ENCODE data around the gene OR2A5. TPM values are rescaled to one million over a fixed set of nuclear protein-coding genes. Genes with fewer than 3 reads are reported as not detected.

The OR2A5 gene
- total RNA-seq, 5 donors from 2014 or later (not counting 1 experiment from before 2014, with no cell fraction given) = not detected

DNA sequence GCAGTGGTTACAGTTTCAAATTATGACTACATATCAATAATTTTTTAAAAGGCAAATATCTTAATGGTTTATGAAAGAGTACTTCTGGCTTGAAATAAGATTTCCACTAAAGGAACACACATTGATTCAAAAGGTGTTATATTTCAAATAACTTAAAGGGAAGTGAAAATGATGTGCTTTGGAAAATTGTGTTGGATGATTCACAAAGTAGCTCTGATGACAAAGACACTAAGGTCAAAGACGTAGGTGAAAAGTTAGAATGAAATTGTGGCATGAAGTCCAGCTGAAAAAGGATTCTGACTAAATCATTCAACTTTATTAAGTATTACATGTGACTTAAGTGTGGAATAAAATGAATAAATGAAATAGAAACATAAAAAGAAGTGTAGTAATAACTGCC is 20.8 kb upstream of the OR2A5 start:
- H3K9me3 Mint-ChIP-seq = no peaks in the 10 kb centered on the region
- no peaks in the 10 kb centered on the region for H3K36me3 ChIP-seq (ENCODE audit: control insufficient read depth in 2 of 2, extremely low read depth in 1 of 2, insufficient read depth in 1 of 2, low read length in 1 of 2)
- H3K36me3 Mint-ChIP-seq = no peaks in the 10 kb centered on the region
- H3K4me3 ChIP-seq (ENCODE audit: control insufficient read depth in 1 of 2, extremely low read depth in 1 of 2, low read length in 1 of 2) = no peak overlapping the region
- peaks cover 12% of the 10 kb centered on the region in 2 donors for H3K27me3 Mint-ChIP-seq
- peaks cover 0 to 3% of the 10 kb centered on the region in 2 experiments for H3K27me3 ChIP-seq (replicated peaks in 1 of 2; ENCODE audit: control insufficient read depth in 2 of 2, extremely low read depth in 1 of 2, insufficient read depth in 2 of 2, low read length in 1 of 2)
- ATAC-seq (replicated peaks in 1 of 4) (no peak), DNase-seq (no peak)
- no peaks in the 10 kb centered on the region for H3K4me1 ChIP-seq (ENCODE audit: control insufficient read depth in 1 of 2, extremely low read depth in 1 of 2, insufficient read depth in 2 of 2, low read length in 2 of 2)
- CTCF ChIA-PET = no interaction called here
- WGBS (ENCODE audit: insufficient coverage) = no CpG with 5 or more reads among the region's 1 CpG
- H3K9me3 ChIP-seq = no peaks in the 10 kb centered on the region
- no peak overlapping the region for H3K27ac Mint-ChIP-seq
- H3K4me3 Mint-ChIP-seq = no peak overlapping the region
- H3K4me1 Mint-ChIP-seq = no peaks in the 10 kb centered on the region
- H3K27ac ChIP-seq (ENCODE audit: low read length) = no peak overlapping the region
- POLR2A ChIA-PET = no interaction called here

DNA sequence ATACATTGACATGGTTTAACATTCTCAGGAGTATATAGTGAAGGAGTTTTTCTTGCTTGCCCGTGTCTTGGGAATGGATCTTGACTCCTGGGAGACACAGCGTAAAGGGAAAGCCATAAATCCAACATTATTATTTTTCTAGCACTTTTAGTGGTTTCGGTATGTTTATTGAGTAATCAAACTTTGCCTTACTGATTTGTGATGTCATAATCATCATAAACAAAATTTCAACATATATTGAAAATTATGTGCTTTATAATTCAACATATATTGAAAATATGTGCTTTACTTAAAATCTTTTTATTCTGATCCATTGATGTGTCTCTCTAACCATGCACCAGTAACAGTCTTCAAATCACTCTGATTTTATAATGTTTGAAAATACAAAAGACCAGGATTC is 20.2 kb upstream of the OR2A5 start:
- DNase-seq = no peak
- Histone ChIP-seq H3K36me3 (ENCODE audit: control insufficient read depth in 2 of 2, extremely low read depth in 1 of 2, insufficient read depth in 1 of 2, low read length in 1 of 2) (no peaks in the 10 kb centered on the region), H3K27me3 (replicated peaks in 1 of 2; ENCODE audit: control insufficient read depth in 2 of 2, extremely low read depth in 1 of 2, insufficient read depth in 2 of 2, low read length in 1 of 2) (peaks cover 0 to 3% of the 10 kb centered on the region in 2 experiments), H3K4me3 (ENCODE audit: control insufficient read depth in 1 of 2, extremely low read depth in 1 of 2, low read length in 1 of 2) (no peak overlapping the region), H3K27ac (ENCODE audit: low read length) (no peak overlapping the region), H3K4me1 (ENCODE audit: control insufficient read depth in 1 of 2, extremely low read depth in 1 of 2, insufficient read depth in 2 of 2, low read length in 2 of 2) (no peaks in the 10 kb centered on the region), H3K9me3 (no peaks in the 10 kb centered on the region)
- ATAC-seq (replicated peaks in 1 of 4) = no peak
- Mint-ChIP-seq H3K9me3 (no peaks in the 10 kb centered on the region), H3K27ac (no peak overlapping the region), H3K4me1 (no peaks in the 10 kb centered on the region), H3K27me3 (peaks cover 14 to 15% of the 10 kb centered on the region in 2 donors), H3K4me3 (no peak overlapping the region), H3K36me3 (no peaks in the 10 kb centered on the region)
- ChIA-PET POLR2A (no interaction called here), CTCF (no interaction called here)
- WGBS (ENCODE audit: insufficient coverage) = no CpG with 5 or more reads among the region's 3 CpGs

DNA sequence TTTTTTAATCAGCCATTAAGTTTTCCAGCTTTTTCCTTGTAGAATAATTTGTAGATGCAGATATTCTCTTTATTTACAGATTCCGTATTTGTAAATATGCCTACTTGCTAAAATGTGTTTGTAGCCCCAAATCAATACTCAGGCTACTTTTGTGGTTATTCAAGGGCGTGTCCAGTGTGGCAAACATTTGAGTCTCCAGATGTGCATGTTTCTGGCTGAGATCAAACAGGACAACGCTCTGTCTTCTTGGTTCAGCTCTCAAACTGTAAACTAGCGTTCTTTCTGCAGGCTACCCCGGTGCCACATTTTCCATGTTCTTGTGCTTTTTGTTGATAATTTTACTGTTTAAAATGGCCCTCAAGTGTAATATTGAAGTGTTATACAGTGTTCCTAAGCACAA is 16.2 kb upstream of the OR2A5 start:
- CTCF ChIA-PET = no interaction called here
- WGBS (ENCODE audit: insufficient coverage) = 58% methylated on average over 3 of the region's 5 CpGs
- H3K4me1 ChIP-seq (ENCODE audit: control insufficient read depth in 1 of 2, extremely low read depth in 1 of 2, insufficient read depth in 2 of 2, low read length in 2 of 2) = no peaks in the 10 kb centered on the region

DNA sequence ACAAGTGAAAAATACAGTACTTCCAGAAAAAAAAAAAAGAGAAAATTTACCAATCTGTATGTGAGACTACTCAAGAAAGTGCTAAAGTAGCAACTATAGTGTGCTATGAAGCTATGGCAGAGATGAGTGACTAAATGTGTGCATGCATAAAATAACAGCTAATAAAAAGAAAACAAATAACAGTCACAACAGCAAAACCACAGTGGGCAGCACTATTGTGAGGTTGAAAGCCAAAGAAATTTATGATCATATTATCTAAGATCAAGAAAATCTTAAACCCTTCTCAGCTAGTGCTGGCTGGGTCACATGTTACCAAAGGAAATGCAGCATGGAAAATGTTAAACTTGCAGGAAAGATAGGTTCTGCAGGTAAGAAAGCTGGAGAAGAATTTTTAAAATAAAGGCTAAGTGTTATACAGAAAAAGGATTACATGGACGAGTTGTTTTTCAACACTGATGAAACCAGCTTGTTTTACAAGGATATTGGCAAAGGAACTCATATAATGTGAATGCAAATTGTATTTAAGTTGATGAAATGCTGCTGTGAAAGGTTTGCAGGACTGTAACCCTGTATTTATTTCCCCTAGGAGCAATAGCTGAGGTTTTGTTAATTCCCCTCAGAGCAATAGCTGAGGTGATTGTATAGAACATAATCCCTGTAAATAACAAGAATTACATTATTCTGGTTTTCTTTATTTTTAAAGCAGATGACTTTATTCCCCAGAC is 15.6 kb upstream of the OR2A5 start:
- H3K27me3 Mint-ChIP-seq = peaks cover 25 to 37% of the 10 kb centered on the region in 2 donors
- no peak overlapping the region for H3K27ac Mint-ChIP-seq
- ChIA-PET CTCF (no interaction called here), POLR2A (no interaction called here)
- H3K36me3 Mint-ChIP-seq = no peaks in the 10 kb centered on the region
- H3K9me3 Mint-ChIP-seq = no peaks in the 10 kb centered on the region
- Histone ChIP-seq H3K27ac (ENCODE audit: low read length) (no peak overlapping the region), H3K27me3 (replicated peaks in 1 of 2; ENCODE audit: control insufficient read depth in 2 of 2, extremely low read depth in 1 of 2, insufficient read depth in 2 of 2, low read length in 1 of 2) (no peaks in the 10 kb centered on the region), H3K4me1 (ENCODE audit: control insufficient read depth in 1 of 2, extremely low read depth in 1 of 2, insufficient read depth in 2 of 2, low read length in 2 of 2) (no peaks in the 10 kb centered on the region), H3K9me3 (no peaks in the 10 kb centered on the region), H3K4me3 (ENCODE audit: control insufficient read depth in 1 of 2, extremely low read depth in 1 of 2, low read length in 1 of 2) (no peak overlapping the region), H3K36me3 (ENCODE audit: control insufficient read depth in 2 of 2, extremely low read depth in 1 of 2, insufficient read depth in 1 of 2, low read length in 1 of 2) (no peaks in the 10 kb centered on the region)
- DNase-seq (no peak), ATAC-seq (replicated peaks in 1 of 4) (no peak)
- no peaks in the 10 kb centered on the region for H3K4me1 Mint-ChIP-seq
- no peak overlapping the region for H3K4me3 Mint-ChIP-seq
- WGBS (ENCODE audit: insufficient coverage) = 17% methylated on average over 1 of the region's 1 CpG

More for the DNA sequence above, 16.2 kb upstream of the OR2A5 start:
- Mint-ChIP-seq H3K9me3 (no peaks in the 10 kb centered on the region), H3K4me1 (no peaks in the 10 kb centered on the region), H3K27ac (no peak overlapping the region), H3K36me3 (no peaks in the 10 kb centered on the region), H3K4me3 (no peak overlapping the region), H3K27me3 (peaks cover 25 to 37% of the 10 kb centered on the region in 2 donors)
- H3K4me3 ChIP-seq (ENCODE audit: control insufficient read depth in 1 of 2, extremely low read depth in 1 of 2, low read length in 1 of 2) = no peak overlapping the region
- H3K27ac ChIP-seq (ENCODE audit: low read length) = no peak overlapping the region
- ATAC-seq (replicated peaks in 1 of 4) (no peak), DNase-seq (no peak)
- H3K9me3 ChIP-seq = no peaks in the 10 kb centered on the region
- POLR2A ChIA-PET = no interaction called here
- H3K36me3 ChIP-seq (ENCODE audit: control insufficient read depth in 2 of 2, extremely low read depth in 1 of 2, insufficient read depth in 1 of 2, low read length in 1 of 2) = no peaks in the 10 kb centered on the region
- H3K27me3 ChIP-seq (replicated peaks in 1 of 2; ENCODE audit: control insufficient read depth in 2 of 2, extremely low read depth in 1 of 2, insufficient read depth in 2 of 2, low read length in 1 of 2) = no peaks in the 10 kb centered on the region

DNA sequence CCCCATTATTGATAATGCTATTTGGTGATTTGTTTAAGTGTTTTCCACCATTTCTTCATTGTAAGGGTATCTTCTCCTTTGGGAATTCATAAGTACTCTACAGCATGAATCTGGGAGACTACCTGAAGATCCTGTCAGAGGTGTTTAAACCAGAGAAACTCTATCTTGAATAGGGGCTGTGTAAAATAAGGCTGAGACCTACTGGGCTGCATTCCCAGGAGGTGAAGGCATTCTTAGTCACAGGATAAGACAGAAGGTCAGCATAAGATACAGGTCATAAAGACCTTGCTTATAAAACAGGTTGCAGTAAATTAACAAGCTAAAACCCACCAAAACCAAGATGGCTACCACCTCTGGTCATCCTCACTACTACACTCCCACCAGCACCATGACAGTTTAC is 13.4 kb upstream of the OR2A5 start:
- Mint-ChIP-seq H3K27ac (no peak overlapping the region), H3K9me3 (no peaks in the 10 kb centered on the region), H3K36me3 (no peaks in the 10 kb centered on the region), H3K4me3 (no peak overlapping the region), H3K4me1 (no peaks in the 10 kb centered on the region), H3K27me3 (peaks cover 26 to 37% of the 10 kb centered on the region in 2 donors)
- H3K27ac ChIP-seq (ENCODE audit: low read length) = no peak overlapping the region
- H3K9me3 ChIP-seq = no peaks in the 10 kb centered on the region
- ChIA-PET CTCF (no interaction called here), POLR2A (no interaction called here)
- H3K4me3 ChIP-seq (ENCODE audit: control insufficient read depth in 1 of 2, extremely low read depth in 1 of 2, low read length in 1 of 2) = no peak overlapping the region
- H3K4me1 ChIP-seq (ENCODE audit: control insufficient read depth in 1 of 2, extremely low read depth in 1 of 2, insufficient read depth in 2 of 2, low read length in 2 of 2) = no peaks in the 10 kb centered on the region
- ATAC-seq (replicated peaks in 1 of 4) = no peak
- no peaks in the 10 kb centered on the region for H3K36me3 ChIP-seq (ENCODE audit: control insufficient read depth in 2 of 2, extremely low read depth in 1 of 2, insufficient read depth in 1 of 2, low read length in 1 of 2)
- DNase-seq = no peak
- no peaks in the 10 kb centered on the region for H3K27me3 ChIP-seq (replicated peaks in 1 of 2; ENCODE audit: control insufficient read depth in 2 of 2, extremely low read depth in 1 of 2, insufficient read depth in 2 of 2, low read length in 1 of 2)

DNA sequence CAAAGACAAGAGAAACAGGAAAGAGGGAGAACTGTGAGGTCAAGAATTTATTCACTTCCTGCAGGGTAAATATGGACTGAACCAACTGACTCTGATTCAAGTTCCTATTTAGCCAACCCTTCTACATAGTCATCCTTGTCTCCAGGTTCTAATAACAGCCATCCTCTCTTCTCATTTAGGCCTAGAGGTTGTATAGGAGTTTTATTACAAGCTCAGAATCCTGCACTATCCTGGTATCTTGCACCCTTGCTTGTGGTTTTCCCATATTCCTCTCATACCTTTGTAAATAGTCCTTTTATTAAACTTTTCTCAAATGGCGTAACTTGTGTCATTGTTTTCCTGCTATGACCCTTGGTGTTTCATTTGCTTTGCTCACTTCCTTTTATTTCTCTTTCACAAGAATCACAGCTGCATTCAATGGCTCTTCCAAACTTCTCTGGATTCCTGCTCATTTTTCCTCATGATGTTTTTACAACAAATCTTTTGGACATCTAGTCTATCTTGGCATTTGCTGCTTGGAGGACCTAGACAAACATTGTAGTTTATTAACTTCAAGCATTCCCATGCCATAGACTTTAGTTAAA is 12.4 kb upstream of the OR2A5 start:
- WGBS (ENCODE audit: insufficient coverage) = 50% methylated on average over 1 of the region's 1 CpG
- Histone ChIP-seq H3K27ac (ENCODE audit: low read length) (no peak overlapping the region), H3K9me3 (no peaks in the 10 kb centered on the region), H3K36me3 (ENCODE audit: control insufficient read depth in 2 of 2, extremely low read depth in 1 of 2, insufficient read depth in 1 of 2, low read length in 1 of 2) (no peaks in the 10 kb centered on the region), H3K27me3 (replicated peaks in 1 of 2; ENCODE audit: control insufficient read depth in 2 of 2, extremely low read depth in 1 of 2, insufficient read depth in 2 of 2, low read length in 1 of 2) (no peaks in the 10 kb centered on the region), H3K4me3 (ENCODE audit: control insufficient read depth in 1 of 2, extremely low read depth in 1 of 2, low read length in 1 of 2) (no peak overlapping the region), H3K4me1 (ENCODE audit: control insufficient read depth in 1 of 2, extremely low read depth in 1 of 2, insufficient read depth in 2 of 2, low read length in 2 of 2) (no peaks in the 10 kb centered on the region)
- no peak overlapping the region for H3K27ac Mint-ChIP-seq
- H3K36me3 Mint-ChIP-seq = no peaks in the 10 kb centered on the region
- H3K9me3 Mint-ChIP-seq = no peaks in the 10 kb centered on the region
- DNase-seq (no peak), ATAC-seq (replicated peaks in 1 of 4) (no peak)
- ChIA-PET CTCF (no interaction called here), POLR2A (no interaction called here)
- no peak overlapping the region for H3K4me3 Mint-ChIP-seq
- H3K4me1 Mint-ChIP-seq = no peaks in the 10 kb centered on the region
- peaks cover 21 to 36% of the 10 kb centered on the region in 2 donors for H3K27me3 Mint-ChIP-seq
